Naive B cell (primary cell): Measurements from ENCODE around the gene CLEC4F. TPM values are rescaled to one million over a fixed set of nuclear protein-coding genes. Genes with fewer than 3 reads are reported as not detected.
"Not testable (repeated sequence)": the region's sequence is repeated elsewhere in the genome, so short reads cannot be mapped to it uniquely, and the experiment has no call there.

ENCODE experiments used
- ATAC-seq, 2 donors: fragments of 150-1000 bp; cut with Tn5 transposase; 2 replicates each; pipeline ENCODE4 v1.10.0; 2021; ENCODE audit warnings: low read depth in 2 of 2, mild to moderate bottlenecking in 2 of 2, moderate library complexity in 2 of 2
- DNase-seq: peaks from one replicate; pipeline ENCODE4 v3.0.0; 2022
- H3K27ac Mint-ChIP-seq, 6 donors: one replicate each; pipeline ENCODE4 v1.8.0; 2020 to 2022; ENCODE audit warnings: mild to moderate bottlenecking in 6 of 6, mixed read lengths in 6 of 6, moderate library complexity in 5 of 6, inconsistent platforms in 2 of 6
- H3K27me3 Mint-ChIP-seq, 3 donors: one replicate each; pipeline ENCODE4 v1.8.0; 2021 to 2022; ENCODE audit warnings: mixed read lengths in 3 of 3, mild to moderate bottlenecking in 1 of 3
- H3K36me3 Mint-ChIP-seq, 2 donors: one replicate each; pipeline ENCODE4 v1.8.0; 2020 to 2022; ENCODE audit warnings: mixed read lengths in 2 of 2, inconsistent platforms in 1 of 2, mild to moderate bottlenecking in 1 of 2
- H3K4me1 Mint-ChIP-seq, 3 donors: one replicate each; pipeline ENCODE4 v1.8.0; 2020 to 2022; ENCODE audit warnings: mixed read lengths in 3 of 3, inconsistent platforms in 1 of 3, mild to moderate bottlenecking in 1 of 3, moderate library complexity in 1 of 3
- H3K4me3 Mint-ChIP-seq, 8 donors: one replicate each; pipeline ENCODE4 v1.8.0; 2020 to 2022; ENCODE audit warnings: mild to moderate bottlenecking in 8 of 8, mixed read lengths in 8 of 8, moderate library complexity in 8 of 8, inconsistent platforms in 2 of 8
- H3K9me3 Mint-ChIP-seq, 7 donors: one replicate each; pipeline ENCODE4 v1.8.0; 2020 to 2022; ENCODE audit warnings: mixed read lengths in 7 of 7, mild to moderate bottlenecking in 5 of 7, inconsistent platforms in 2 of 7, moderate library complexity in 1 of 7
- polyA plus RNA-seq, 6 donors: library from polyadenylated mRNA; unstranded; fragments of 300-500 nt; fragmentation: Illumina TruSeq; gene quantifications; one replicate each; pipeline ENCODE4 v1.2.3, GENCODE V29; 2021; ENCODE audit warnings: low read depth in 6 of 6

The CLEC4F gene
- polyA plus RNA-seq, 6 donors from 2014 or later: not detected

DNA sequence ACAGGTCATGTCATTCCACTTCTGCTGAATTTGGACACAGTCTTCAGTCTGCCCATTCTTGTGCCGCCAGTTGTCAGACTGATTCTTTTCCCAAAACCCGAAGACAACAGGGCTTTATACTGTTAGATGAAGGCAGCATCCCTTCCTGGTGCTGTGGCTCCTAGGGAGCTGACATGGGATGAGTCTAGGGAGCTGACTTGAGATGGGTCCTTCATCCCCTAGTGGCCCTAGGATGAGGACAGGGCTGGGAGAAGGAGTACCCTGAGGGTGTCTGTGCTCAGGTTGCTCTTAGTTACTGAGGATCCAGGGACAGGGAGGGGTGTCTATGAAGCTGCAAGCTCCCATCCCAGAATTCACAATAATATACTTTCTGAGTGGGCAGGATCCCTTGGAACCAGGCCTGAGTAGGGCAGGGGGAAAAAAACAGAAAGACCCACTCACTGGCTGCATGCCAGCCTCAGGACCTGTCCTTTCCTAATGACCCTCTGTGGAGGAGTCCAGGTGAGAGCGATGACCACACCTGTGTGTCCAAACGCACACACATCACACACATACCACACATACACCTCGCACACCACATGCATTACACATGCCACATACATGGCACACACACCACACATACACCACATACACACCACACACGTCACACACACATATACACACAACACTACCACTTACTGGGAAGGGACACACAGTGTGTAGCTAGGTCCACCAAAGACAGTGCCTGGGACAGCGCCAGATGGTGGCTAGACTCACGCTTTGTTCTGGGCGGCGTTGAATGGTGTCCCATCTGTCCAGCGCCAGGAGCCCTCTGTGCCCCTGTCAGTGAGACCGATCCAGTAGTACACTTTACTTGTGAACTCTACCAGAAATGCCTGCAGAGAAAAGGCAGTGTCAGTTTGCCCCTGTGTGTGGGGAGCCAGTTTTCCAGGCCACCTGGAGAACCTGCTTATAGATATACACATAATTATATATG, 11.1 kb downstream of the CLEC4F start:
- peaks cover 0 to 4% (median 0%) of the 10 kb centered on the region in 7 donors for H3K9me3 Mint-ChIP-seq
- ATAC-seq (no peak), DNase-seq (no peak)
- no peak overlapping the region for H3K27ac Mint-ChIP-seq
- H3K36me3 Mint-ChIP-seq: no peaks in the 10 kb centered on the region
- peaks cover 13 to 34% (median 28%) of the 10 kb centered on the region in 3 donors for H3K27me3 Mint-ChIP-seq
- H3K4me1 Mint-ChIP-seq: no peaks in the 10 kb centered on the region
- H3K4me3 Mint-ChIP-seq: peak overlapping the region in 1 of 8 donors; percentile 5

DNA sequence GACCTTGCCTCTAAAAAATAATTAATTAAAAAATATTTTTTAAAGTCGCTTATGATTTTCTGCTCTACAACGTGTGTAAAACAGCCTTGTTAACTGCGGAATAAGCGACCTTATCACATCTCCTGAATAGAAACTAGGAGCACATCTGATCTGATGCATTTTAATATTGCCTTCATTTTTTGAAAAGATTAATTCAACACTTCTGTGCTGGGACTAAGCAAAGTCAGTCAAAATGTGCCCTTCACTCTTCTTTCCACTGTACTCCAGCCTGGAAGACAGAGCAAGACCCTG, 12.6 kb downstream of the CLEC4F start:
- Mint-ChIP-seq H3K27me3 (peaks cover 11 to 27% (median 27%) of the 10 kb centered on the region in 3 donors), H3K36me3 (no peaks in the 10 kb centered on the region), H3K27ac (no peak overlapping the region), H3K4me1 (no peaks in the 10 kb centered on the region), H3K4me3 (peak overlapping the region in 1 of 8 donors; percentile 29), H3K9me3 (peaks cover 0 to 4% (median 0%) of the 10 kb centered on the region in 7 donors)
- DNase-seq: no peak
- ATAC-seq: no peak

DNA sequence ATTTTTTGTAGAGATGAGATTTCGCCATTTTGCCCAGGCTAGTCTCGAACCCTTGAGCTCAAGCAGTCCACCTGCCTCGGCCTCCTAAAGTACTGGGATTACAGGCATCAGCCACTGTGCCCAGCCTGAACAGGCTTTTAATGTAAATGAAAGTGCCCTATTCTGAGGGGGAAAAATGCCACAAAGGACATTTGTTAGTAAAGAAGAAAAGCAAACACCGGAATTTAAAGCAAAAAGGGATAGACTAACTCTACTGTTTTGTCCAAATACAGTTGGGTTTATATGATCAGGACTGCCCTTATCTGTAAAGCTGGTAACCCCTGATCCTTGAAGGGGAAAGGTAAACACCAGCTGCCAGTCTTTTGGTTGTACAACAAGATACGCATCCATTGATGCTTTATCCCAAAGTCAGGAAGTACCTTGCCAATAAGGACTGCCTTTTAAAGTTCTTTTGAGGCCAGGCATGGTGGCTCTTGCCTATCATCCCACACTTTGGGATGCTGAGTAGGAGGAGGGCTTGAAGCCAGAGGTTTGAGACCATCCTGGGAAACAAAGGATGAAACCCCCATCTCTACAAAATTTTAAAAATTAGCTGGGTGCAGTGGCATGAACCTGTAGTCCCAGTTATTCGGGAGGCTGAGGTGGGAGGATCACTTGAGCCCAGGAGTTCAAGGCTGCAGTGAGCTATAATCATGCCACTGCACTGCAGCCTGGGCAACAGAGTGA, 13.1 kb downstream of the CLEC4F start:
- DNase-seq (no peak), ATAC-seq (no peak)
- Mint-ChIP-seq H3K4me1 (no peaks in the 10 kb centered on the region), H3K27me3 (peaks cover 10 to 27% (median 22%) of the 10 kb centered on the region in 3 donors), H3K27ac (no peak overlapping the region), H3K9me3 (peaks cover 0 to 4% (median 0%) of the 10 kb centered on the region in 7 donors), H3K36me3 (no peaks in the 10 kb centered on the region), H3K4me3 (no peak overlapping the region)

DNA sequence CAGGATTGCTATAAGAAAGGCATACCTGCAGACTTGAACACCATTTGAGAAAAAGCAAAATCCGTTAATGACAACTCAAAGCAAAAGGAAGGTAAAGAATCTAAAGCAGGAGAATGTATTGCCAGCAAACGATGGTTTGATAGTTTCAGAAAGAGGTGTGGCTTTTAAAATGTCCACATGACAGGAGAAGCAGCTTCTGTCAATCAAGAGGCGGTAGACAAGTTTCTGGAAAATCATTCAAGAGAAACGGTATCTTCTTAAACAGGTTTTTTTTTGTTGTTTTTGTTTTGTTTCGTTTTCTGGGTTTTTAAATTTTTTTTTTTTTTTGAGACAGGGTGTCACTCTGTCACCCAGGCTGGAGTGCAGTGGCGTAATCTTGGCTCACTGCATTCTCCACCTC, 13.8 kb downstream of the CLEC4F start:
- peaks cover 10 to 28% (median 22%) of the 10 kb centered on the region in 3 donors for H3K27me3 Mint-ChIP-seq
- DNase-seq (no peak), ATAC-seq (no peak)
- no peak overlapping the region for H3K4me3 Mint-ChIP-seq
- H3K36me3 Mint-ChIP-seq: no peaks in the 10 kb centered on the region
- no peaks in the 10 kb centered on the region for H3K4me1 Mint-ChIP-seq
- peaks cover 0 to 4% (median 0%) of the 10 kb centered on the region in 7 donors for H3K9me3 Mint-ChIP-seq
- H3K27ac Mint-ChIP-seq: no peak overlapping the region

DNA sequence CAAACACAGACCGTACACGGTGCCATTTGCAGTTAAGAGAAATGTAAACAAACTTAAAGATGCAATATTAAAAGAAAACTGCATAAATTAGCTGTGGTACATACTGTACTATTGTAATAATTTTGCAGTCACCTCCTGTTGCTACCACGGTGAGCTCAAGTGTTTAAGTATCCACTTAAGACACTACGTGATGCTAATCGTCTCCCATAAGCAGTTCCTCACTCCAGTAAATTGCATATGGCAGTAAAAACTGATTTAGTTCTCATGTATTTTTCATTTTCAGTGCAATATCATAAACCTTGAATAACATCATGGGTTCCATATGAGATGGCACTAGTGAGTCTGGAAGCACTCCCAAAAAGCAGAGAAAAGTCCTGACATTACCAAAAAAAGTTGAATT, 14.4 kb downstream of the CLEC4F start:
- DNase-seq: no peak
- peaks cover 15 to 34% (median 22%) of the 10 kb centered on the region in 3 donors for H3K27me3 Mint-ChIP-seq
- H3K36me3 Mint-ChIP-seq: no peaks in the 10 kb centered on the region
- no peak for ATAC-seq
- H3K4me3 Mint-ChIP-seq: no peak overlapping the region
- no peak overlapping the region for H3K27ac Mint-ChIP-seq
- H3K9me3 Mint-ChIP-seq: peaks cover 0 to 4% (median 0%) of the 10 kb centered on the region in 7 donors
- no peaks in the 10 kb centered on the region for H3K4me1 Mint-ChIP-seq

DNA sequence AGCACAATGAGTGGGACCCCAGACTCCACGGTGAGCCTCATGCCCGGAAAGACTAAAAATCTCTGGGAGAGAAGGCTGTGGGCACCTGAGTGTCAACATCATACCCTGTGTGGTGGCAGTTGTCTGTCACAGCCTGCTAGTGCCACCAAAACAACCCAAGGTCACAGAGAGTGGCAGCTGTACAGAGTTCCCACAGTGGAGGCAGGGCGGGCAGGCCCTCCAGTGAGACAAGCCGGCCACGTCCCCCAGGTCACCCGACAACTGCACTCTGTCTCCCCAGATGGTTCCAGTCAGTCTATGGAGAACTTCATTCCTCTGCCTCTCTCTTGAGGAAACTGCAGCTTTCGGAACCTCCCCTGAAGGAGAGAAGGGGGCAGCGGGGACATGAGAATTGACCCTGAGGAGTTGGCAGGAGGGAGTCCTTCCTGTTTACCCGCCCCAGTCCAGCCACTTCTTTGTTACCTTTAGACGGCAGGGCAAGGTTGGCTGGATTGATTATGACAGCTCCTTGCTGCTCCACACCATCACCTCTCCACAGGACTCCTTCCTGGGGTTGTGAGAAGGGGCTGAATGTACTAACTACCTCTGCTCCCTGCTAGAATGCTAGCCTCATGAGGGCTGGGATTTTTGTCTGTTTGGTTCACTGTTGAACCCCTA, 18.7 kb downstream of the CLEC4F start:
- H3K27me3 Mint-ChIP-seq: peaks cover 38 to 51% (median 39%) of the 10 kb centered on the region in 3 donors
- H3K36me3 Mint-ChIP-seq: peaks cover 9% of the 10 kb centered on the region in 2 donors
- DNase-seq (no peak), ATAC-seq (no peak)
- H3K4me1 Mint-ChIP-seq: no peaks in the 10 kb centered on the region
- H3K27ac Mint-ChIP-seq: peak overlapping the region in 1 of 6 donors; percentile 29
- H3K4me3 Mint-ChIP-seq: no peak overlapping the region
- H3K9me3 Mint-ChIP-seq: peaks cover 6 to 23% (median 10%) of the 10 kb centered on the region in 7 donors

DNA sequence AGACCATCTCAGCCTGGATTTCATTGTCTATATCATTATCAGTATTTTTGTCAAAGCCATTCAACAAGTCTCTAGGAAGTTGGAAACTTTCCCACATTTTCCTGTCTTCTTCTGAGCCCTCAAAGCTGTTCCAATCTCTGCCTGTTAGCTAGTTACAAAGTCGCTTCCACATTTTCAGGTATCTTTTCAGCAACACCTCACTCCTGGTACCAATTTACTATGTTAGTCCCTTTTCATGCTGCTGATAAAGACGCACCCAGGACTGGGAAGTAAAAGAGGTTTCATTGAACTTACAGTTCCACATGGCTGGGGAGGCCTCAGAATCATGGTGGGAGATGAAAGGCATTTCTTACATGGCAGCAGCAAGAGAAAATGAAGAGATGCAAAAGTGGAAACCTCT, 20.7 kb downstream of the CLEC4F start:
- no peak for ATAC-seq
- DNase-seq: no peak
- Mint-ChIP-seq H3K4me1 (no peaks in the 10 kb centered on the region), H3K4me3 (no peak overlapping the region), H3K27ac (no peak overlapping the region), H3K9me3 (peaks cover 6 to 23% (median 10%) of the 10 kb centered on the region in 7 donors), H3K27me3 (peaks cover 47 to 69% (median 49%) of the 10 kb centered on the region in 3 donors), H3K36me3 (peaks cover 9% of the 10 kb centered on the region in 2 donors)

DNA sequence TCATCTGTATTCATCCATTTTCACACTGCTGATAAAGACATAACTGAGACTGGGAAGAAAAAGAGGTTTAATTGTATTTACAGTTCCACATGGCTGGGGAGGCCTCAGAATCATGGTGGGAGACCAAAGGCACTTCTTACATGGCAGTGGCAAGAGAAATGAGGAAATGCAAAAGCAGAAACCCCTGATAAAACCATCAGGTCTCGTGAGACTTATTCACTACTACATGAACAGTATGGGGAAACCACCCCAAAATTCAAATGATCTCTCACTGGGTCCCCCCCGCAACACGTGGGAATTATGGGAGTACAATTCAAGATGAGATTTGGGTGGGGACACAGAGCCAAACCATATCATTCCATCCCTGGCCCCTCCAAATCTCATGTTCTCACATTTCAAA, 22.4 kb downstream of the CLEC4F start:
- not testable (repeated sequence) for H3K4me3 Mint-ChIP-seq, H3K36me3 Mint-ChIP-seq, H3K27ac Mint-ChIP-seq, DNase-seq, H3K4me1 Mint-ChIP-seq, ATAC-seq
- peaks cover 6 to 23% (median 10%) of the 10 kb centered on the region in 7 donors for H3K9me3 Mint-ChIP-seq
- H3K27me3 Mint-ChIP-seq: peaks cover 56 to 76% (median 64%) of the 10 kb centered on the region in 3 donors

DNA sequence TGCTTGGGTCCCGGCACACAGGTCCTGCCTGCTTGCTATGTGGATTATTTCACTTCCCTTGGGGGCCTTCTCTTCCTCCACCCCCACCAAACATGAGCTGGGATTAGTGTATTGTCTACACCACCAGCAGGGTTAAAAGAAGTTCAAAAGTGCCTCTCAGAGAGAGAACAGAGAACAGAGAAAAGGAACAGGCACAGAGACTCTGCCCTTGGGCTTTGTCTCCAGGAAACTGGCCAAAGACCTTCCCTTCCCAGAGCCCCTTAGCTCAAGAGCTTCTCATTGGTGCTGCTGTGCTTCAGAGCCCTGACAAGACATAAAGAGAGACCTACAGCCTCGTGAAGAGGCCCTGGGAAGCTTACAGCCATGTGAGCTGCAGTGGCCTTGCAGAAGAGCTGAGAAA, 22.9 kb downstream of the CLEC4F start:
- Mint-ChIP-seq H3K36me3 (peaks cover 9% of the 10 kb centered on the region in 2 donors), H3K27ac (no peak overlapping the region), H3K4me1 (no peaks in the 10 kb centered on the region), H3K27me3 (peaks cover 60 to 75% (median 66%) of the 10 kb centered on the region in 3 donors), H3K9me3 (peaks cover 6 to 23% (median 10%) of the 10 kb centered on the region in 7 donors), H3K4me3 (no peak overlapping the region)
- no peak for ATAC-seq
- DNase-seq: no peak

DNA sequence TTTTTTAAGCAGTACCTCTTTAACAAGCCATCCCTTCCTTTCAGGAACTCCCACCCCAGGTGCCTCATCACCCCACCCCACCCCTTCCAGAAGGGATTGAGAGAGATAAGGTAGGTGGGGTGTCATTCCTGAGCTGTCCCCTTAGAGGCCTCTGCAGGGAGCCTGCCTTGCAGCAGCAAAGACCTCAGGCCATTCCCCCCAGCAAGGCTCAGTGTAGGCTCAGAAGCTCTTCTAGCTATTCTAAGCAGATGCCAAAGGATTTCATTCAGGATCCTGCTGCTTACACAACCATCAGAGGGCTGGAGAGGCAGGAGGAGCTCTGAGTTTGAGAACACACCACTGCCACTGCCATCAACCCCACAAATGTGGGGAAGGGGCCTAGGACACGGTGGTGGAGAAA, 24.1 kb downstream of the CLEC4F start:
- no peak for ATAC-seq
- H3K4me1 Mint-ChIP-seq: no peaks in the 10 kb centered on the region
- peaks cover 9% of the 10 kb centered on the region in 2 donors for H3K36me3 Mint-ChIP-seq
- H3K9me3 Mint-ChIP-seq: peaks cover 6 to 23% (median 10%) of the 10 kb centered on the region in 7 donors
- H3K4me3 Mint-ChIP-seq: no peak overlapping the region
- H3K27me3 Mint-ChIP-seq: peaks cover 66 to 81% (median 77%) of the 10 kb centered on the region in 3 donors
- no peak for DNase-seq
- H3K27ac Mint-ChIP-seq: no peak overlapping the region

DNA sequence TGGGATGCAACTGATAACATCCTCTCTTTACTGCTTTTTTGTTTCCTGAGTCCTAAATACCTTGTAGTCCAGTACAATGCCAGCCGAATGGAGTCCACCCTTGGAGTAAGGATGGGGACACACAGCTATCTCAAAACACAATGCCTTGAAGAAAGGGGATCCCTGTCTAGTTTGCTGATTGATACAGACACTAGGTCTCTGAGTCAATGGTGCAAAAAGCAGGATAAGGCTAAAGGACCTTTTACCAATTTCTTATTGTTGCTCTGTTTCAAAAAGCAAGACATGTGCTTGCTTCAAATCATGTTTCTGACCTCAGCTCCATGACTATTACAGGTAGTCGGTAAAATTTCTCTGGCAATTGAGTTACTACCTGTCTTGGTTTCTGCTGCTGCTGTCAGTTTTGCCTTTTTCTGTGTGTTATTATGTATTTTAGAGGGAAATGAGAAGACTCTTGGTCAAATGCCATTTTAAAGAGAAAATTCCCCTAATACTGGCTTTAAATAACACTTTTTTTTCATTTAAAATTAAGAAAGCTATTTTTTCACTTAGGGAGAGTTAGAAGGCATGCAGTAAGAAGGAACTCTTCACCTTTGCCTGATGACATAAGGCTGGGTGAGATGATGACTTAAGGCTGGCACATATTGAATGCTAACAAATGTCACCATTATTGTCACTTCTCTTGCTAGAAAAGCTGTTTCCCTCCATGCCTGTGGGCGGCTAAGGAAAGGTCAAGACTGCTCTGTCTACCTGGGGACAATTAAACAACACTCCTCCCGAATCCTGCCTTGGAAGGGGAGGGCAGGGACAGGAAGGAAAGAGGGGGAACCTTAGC, 25.0 kb downstream of the CLEC4F start:
- no peak overlapping the region for H3K27ac Mint-ChIP-seq
- H3K4me3 Mint-ChIP-seq: no peak overlapping the region
- peaks cover 6 to 22% (median 10%) of the 10 kb centered on the region in 7 donors for H3K9me3 Mint-ChIP-seq
- H3K27me3 Mint-ChIP-seq: peaks cover 61 to 80% (median 77%) of the 10 kb centered on the region in 3 donors
- no peak for DNase-seq
- H3K36me3 Mint-ChIP-seq: peaks cover 9% of the 10 kb centered on the region in 2 donors
- H3K4me1 Mint-ChIP-seq: no peaks in the 10 kb centered on the region
- ATAC-seq: no peak

DNA sequence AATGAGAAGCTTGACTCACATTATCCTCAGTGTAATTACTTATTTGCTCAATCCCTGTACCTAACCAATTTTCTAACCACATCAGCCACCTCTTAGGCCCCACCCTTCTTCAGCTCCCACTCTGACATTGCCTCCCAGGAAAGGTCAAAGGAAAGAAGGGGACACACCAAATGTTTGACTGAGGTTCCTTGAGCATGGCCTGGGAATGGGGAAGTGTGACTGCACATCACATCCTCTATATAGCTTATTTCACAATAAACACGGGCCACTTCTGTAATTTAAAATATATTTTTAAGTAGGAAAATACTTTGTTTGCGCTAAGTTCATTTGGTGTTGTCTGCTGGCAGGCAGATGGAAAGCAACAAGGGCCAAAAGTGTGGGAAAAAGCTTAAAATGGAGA, 26.9 kb downstream of the CLEC4F start:
- no peak for ATAC-seq
- peaks cover 6 to 8% (median 6%) of the 10 kb centered on the region in 3 donors for H3K4me1 Mint-ChIP-seq
- H3K36me3 Mint-ChIP-seq: no peaks in the 10 kb centered on the region
- peaks cover 61 to 76% (median 73%) of the 10 kb centered on the region in 3 donors for H3K27me3 Mint-ChIP-seq
- H3K27ac Mint-ChIP-seq: no peak overlapping the region
- DNase-seq: no peak
- peaks cover 0 to 8% (median 0%) of the 10 kb centered on the region in 7 donors for H3K9me3 Mint-ChIP-seq
- H3K4me3 Mint-ChIP-seq: no peak overlapping the region
